GM21360 (cell line): ENCODE measurements around the gene TMEM134.
A peak's percentile ranks its signal among the peaks of the same experiment; 100 is the strongest.
"Not testable (repeated sequence)": the region's sequence is repeated elsewhere in the genome, so short reads cannot be mapped to it uniquely, and the experiment has no call there.

Experiments
- ATAC-seq: cut with Tn5 transposase; IDR thresholded peaks from one replicate; pipeline ENCODE4 v1.9.1; 2021; ENCODE audit warnings: mild to moderate bottlenecking, moderate library complexity; ENCODE audit not compliant: unreplicated experiment

The TMEM134 gene, protein sequence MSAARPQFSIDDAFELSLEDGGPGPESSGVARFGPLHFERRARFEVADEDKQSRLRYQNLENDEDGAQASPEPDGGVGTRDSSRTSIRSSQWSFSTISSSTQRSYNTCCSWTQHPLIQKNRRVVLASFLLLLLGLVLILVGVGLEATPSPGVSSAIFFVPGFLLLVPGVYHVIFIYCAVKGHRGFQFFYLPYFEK

DNA sequence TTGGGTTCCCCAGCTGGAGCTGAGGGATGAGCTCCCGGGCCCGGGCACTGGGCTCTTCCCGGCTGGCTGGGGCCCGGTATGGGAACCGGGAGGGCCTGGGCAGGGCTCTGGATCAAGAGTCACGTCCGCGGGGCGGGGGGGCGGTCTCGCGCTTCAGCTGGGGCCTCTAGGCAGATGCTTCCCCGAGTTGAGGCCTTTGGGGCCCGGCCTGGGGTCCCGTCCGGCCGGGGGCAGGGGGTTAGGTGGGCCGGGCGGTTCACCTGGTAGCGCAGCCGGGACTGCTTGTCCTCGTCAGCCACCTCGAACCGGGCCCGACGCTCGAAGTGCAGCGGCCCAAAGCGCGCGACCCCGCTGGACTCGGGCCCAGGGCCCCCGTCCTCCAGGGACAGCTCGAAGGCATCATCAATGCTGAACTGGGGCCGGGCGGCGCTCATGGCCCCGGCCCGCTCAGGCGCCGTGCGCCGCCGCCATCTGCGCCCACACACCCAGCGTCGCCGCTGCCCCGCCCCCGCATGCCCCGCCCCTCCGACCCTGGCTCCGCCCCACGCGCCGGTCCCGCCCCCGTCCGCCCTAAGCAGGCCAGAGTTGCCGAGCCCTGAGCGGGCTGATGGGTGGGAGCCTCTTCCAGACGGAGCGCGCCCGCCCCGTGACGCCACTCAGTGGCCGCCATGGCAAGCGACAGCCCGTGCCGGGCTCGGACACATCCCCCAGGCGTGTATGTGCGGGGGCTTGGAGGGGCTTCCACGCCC lies at the start of gene TMEM134:
Gene TMEM134, minus strand, starts transcription at position 493 of the 749 bp plus-strand sequence. Its CDS starts 59 bp downstream, at position 434.
- peak; percentile 51 for ATAC-seq

- ATAC-seq = no peak
Observed at GRCh38 chr11:67517784-67518552, 48.9 kb upstream of the TMEM134 start.

DNA sequence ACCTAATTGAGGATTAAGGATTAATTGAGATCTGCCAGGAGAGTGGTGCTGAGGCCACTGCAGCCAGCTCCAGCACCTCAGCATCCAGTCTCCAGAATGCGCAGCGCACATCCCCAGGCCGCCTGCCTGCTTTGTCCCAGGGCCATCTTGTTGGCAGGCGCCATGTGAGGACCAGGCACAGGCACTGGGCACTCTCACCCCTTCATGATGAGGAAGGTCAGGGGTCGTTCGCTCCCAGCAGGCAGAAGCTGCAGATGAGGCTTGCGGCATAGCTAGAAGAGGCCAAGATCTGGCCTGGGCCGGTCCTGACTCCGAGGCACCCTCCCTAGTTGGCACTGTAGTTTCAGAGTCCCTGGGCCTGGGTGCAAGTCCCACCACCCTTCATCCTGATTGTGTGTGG lies 47.8 kb upstream of the TMEM134 start:
- no peak for ATAC-seq

GRCh38 chr11:67514116-67514515 lies 45.1 kb upstream of the TMEM134 start:
- ATAC-seq = no peak

- not testable (repeated sequence) for ATAC-seq
Observed at GRCh38 chr11:67511558-67511957, 42.5 kb upstream of the TMEM134 start.

GRCh38 chr11:67510023-67510345 lies 40.9 kb upstream of the TMEM134 start:
- no peak for ATAC-seq

GRCh38 chr11:67508486-67509121 lies 39.6 kb upstream of the TMEM134 start:
- ATAC-seq = peak; percentile 33

- peak; percentile 71 for ATAC-seq
Observed at GRCh38 chr11:67507864-67508485, 38.9 kb upstream of the TMEM134 start, which contains the start of gene CDK2AP2. TSS of gene CDK2AP2 (minus strand) at chr11:67508162. CDS start at chr11:67508082, 80 bp downstream.

GRCh38 chr11:67507242-67507863 lies 38.3 kb upstream of the TMEM134 start:
- no peak for ATAC-seq

- no peak for ATAC-seq
Observed at GRCh38 chr11:67506426-67507051, 37.5 kb upstream of the TMEM134 start.

DNA sequence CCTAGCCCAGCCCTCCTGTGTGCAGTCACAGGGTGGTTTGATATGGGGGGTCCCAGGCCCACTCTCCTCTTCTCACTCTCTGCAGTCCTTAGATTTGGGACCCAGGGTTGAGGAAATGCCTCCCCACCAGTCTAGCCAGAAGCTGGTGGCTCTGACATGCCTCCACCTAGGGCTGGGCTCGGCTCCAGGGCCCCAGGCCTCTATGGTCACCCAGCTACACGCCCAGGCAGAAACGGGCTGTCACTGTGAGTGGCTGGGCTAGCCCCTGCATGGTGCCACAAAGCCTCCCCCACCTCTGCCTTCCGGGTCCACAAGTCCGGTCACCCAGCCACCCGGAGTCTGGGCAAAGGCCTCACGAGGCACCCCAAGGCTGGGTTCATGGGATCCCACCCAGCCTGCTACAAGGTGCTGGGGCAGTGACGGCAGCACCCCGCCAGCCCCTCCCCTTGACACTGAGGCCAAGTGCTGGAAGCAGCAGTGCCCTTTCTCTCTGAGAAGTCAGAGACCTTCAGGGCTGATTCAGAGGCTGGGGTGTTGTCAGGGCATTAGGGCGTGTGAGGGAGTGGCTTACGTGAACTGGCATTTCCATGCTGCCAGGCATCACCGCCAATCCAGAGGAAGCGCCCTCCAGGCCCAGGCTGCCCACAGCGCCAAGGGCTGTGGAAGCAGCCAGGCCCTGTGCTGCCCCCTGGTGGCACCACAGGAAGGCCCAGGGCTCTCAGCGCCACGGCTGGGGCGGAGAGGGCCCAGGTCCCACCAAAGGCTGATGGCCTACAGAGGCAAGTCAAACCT lies 36.8 kb upstream of the TMEM134 start:
- peak; percentile 23 for ATAC-seq

DNA sequence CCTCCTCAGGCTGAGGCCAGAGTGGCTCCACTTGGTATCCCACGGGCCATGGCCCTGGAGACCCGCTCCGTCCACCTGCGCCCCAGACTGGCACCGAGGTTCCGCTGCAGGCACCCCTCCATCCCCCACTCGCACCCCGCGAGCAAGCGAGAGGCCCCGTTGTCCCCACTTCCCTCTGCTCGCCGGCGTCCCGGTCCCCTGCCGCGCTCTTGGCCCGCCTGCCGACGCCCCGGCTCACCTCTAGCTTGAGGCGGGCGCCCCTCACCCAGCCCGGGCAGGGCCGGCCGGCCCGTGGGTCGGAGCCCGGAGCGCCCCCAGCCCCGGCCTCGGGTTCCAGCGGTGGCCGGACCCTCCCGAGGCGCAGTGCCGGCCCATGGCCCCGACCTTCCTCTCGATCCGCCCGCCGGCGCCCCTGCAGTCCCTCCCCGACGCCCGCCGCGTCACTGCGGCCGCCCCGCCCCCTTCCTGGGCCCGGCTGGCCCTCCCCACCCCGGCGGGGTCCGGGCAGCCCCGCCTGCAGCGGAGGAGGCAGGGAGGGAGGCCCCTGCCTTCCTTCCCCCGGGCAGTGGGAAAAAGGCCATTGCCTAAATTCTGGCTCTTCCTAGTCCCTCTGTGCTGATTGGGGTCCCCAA lies 36.0 kb upstream of the TMEM134 start, which contains the start of gene PITPNM1:
Gene PITPNM1, minus strand, starts transcription at position 414 of the 632 bp plus-strand sequence. CDS start 1,183 bp downstream, outside the sequence.
- no peak for ATAC-seq

GRCh38 chr11:67504005-67504949 lies 35.2 kb upstream of the TMEM134 start:
- ATAC-seq = no peak

DNA sequence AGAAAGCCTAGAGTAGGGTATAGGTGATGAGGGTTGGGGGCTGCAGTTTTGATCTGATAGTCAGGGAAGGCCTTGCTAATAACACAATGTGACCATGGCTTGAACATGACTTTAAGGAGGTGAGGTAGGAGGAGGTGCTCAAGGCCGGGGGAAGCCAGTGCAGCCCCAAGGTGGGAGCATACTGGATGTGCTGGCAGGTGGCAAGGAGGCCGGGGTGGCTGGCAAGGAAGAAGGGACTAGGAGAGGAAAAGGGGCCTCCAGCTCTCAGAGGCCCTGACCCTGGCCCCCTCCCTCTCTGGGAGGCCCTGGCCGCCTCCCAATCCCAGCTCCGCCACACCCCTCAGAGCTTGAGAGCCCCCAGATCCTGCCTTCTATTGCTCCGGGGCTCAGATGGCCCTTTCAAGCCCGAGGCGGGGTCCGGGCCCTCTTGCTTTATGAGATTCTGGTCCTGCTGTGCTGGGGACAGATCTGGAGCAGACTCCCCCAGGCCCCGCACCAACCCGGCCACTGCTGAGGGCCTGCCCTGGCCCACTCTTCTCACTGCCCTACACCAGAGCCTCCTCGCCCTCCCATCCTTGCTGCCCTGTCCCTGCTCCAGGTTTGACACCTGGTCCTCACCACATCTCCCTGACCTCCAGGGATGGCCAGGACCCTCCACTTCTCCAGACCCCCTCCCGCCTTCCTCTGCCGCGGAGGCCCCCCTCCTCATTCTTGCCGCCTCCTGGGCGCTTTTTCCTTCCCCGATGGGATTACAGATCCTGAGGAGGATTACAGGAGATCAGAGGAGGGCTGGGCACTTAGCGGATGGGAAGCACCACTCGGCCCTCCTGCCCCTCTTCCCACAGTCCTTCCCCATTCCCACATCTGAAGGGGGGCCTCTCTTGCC lies 34.3 kb upstream of the TMEM134 start:
- no peak for ATAC-seq

GRCh38 chr11:67502328-67502979 lies 33.4 kb upstream of the TMEM134 start:
- ATAC-seq = no peak

DNA sequence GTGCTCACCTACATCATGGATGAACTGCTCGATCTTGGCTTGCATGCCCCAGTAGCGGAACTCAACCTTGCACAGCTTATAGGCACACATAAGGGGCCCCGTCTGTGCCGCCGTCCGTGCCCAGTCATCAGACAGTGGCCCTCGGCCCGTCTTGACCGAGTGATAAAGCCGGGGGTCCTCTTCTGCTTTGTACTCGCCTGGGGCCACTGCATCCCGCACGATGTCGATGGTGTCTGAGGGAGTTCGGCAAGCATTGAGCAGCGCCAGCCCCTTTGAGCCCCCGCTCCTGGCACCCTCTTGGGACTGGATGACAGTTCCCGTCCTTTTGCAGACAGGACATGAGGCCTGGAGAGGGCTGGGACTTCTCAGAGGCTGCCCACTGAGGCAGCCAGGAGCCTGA lies 32.8 kb upstream of the TMEM134 start:
- no peak for ATAC-seq
